ENCODE measurements around the gene SLC7A7. TPM values are rescaled to one million over a fixed set of nuclear protein-coding genes. Genes with fewer than 3 reads are reported as not detected.

The SLC7A7 gene
- total RNA-seq, 1 experiment from 2014 or later: 443 TPM

- H3K9me3 ChIP-seq: no peaks in the 10 kb centered on the region
- BruUV-seq (replicated peaks): no TSS peak
- no peaks in the 10 kb centered on the region for H3K27me3 Mint-ChIP-seq (ENCODE audit: insufficient read depth, unreplicated experiment)
- peaks cover 100% of the 10 kb centered on the region for H3K36me3 Mint-ChIP-seq (ENCODE audit: insufficient read depth, unreplicated experiment)
- intact Hi-C loops (cut with micrococcal nuclease; ENCODE audit: unreplicated experiment): no loop called here
- ChIA-PET CTCF (no interaction called here), POLR2A (interaction anchor here (0.9 kb wide), 1 partner anchor 47 kb away, joined by 3 read pairs; no protein-coding TSS in a partner anchor)
- no peak overlapping the region for H3K4me3 ChIP-seq (ENCODE audit: low read depth, low read length)
- no peaks in the 10 kb centered on the region for H3K27me3 ChIP-seq (replicated peaks; ENCODE audit: control insufficient read depth, insufficient read depth, low read length)
- H3K9me3 Mint-ChIP-seq (ENCODE audit: unreplicated experiment): no peaks in the 10 kb centered on the region
- DNase-seq: no peak
- no peak overlapping the region for H3K4me3 Mint-ChIP-seq (ENCODE audit: unreplicated experiment)
- H3K27ac Mint-ChIP-seq (ENCODE audit: unreplicated experiment): peak overlapping the region; percentile 22
- no peak for TF ChIP-seq CTCF (IDR thresholded peaks at IDR 0.05; ENCODE audit: insufficient read depth in 1 of 2, low read depth in 1 of 2, low read length in 1 of 2, severe bottlenecking in 1 of 2, unreplicated experiment in 1 of 2)
- peaks cover 12% of the 10 kb centered on the region for H3K36me3 ChIP-seq (ENCODE audit: control insufficient read depth, insufficient read depth, low read length)
- no peaks in the 10 kb centered on the region for H3K4me1 ChIP-seq
- peaks cover 14% of the 10 kb centered on the region for H3K4me1 Mint-ChIP-seq (ENCODE audit: low read depth, unreplicated experiment)
Observed at GRCh38 chr14:22774011-22774706, 41.1 kb downstream of the SLC7A7 start.

GRCh38 chr14:22773162-22774010, 41.8 kb downstream of the SLC7A7 start:
- Mint-ChIP-seq H3K36me3 (ENCODE audit: insufficient read depth, unreplicated experiment) (peaks cover 100% of the 10 kb centered on the region), H3K4me1 (ENCODE audit: low read depth, unreplicated experiment) (peaks cover 22% of the 10 kb centered on the region), H3K9me3 (ENCODE audit: unreplicated experiment) (no peaks in the 10 kb centered on the region), H3K4me3 (ENCODE audit: unreplicated experiment) (no peak overlapping the region), H3K27me3 (ENCODE audit: insufficient read depth, unreplicated experiment) (no peaks in the 10 kb centered on the region), H3K27ac (ENCODE audit: unreplicated experiment) (no peak overlapping the region)
- no peak for DNase-seq
- intact Hi-C loops (cut with micrococcal nuclease; ENCODE audit: unreplicated experiment): no loop called here
- Histone ChIP-seq H3K27me3 (replicated peaks; ENCODE audit: control insufficient read depth, insufficient read depth, low read length) (no peaks in the 10 kb centered on the region), H3K4me1 (no peaks in the 10 kb centered on the region), H3K9me3 (no peaks in the 10 kb centered on the region), H3K4me3 (ENCODE audit: low read depth, low read length) (no peak overlapping the region), H3K36me3 (ENCODE audit: control insufficient read depth, insufficient read depth, low read length) (peaks cover 11% of the 10 kb centered on the region)
- ChIA-PET CTCF (no interaction called here), POLR2A (interaction anchor here (0.9 kb wide), 1 partner anchor 48 kb away, joined by 3 read pairs; no protein-coding TSS in a partner anchor)
- TF ChIP-seq CTCF (IDR thresholded peaks at IDR 0.05; ENCODE audit: insufficient read depth in 1 of 2, low read depth in 1 of 2, low read length in 1 of 2, severe bottlenecking in 1 of 2, unreplicated experiment in 1 of 2): no peak
- BruUV-seq (replicated peaks): TSS peak; percentile 96

- Histone ChIP-seq H3K9me3 (no peaks in the 10 kb centered on the region), H3K36me3 (ENCODE audit: control insufficient read depth, insufficient read depth, low read length) (peaks cover 11% of the 10 kb centered on the region), H3K4me3 (ENCODE audit: low read depth, low read length) (no peak overlapping the region), H3K27me3 (replicated peaks; ENCODE audit: control insufficient read depth, insufficient read depth, low read length) (no peaks in the 10 kb centered on the region), H3K4me1 (no peaks in the 10 kb centered on the region)
- H3K27me3 Mint-ChIP-seq (ENCODE audit: insufficient read depth, unreplicated experiment): no peaks in the 10 kb centered on the region
- H3K4me1 Mint-ChIP-seq (ENCODE audit: low read depth, unreplicated experiment): peaks cover 29% of the 10 kb centered on the region
- no peak overlapping the region for H3K27ac Mint-ChIP-seq (ENCODE audit: unreplicated experiment)
- H3K4me3 Mint-ChIP-seq (ENCODE audit: unreplicated experiment): no peak overlapping the region
- peaks cover 100% of the 10 kb centered on the region for H3K36me3 Mint-ChIP-seq (ENCODE audit: insufficient read depth, unreplicated experiment)
- ChIA-PET CTCF (no interaction called here), POLR2A (no interaction called here)
- no peak for DNase-seq
- BruUV-seq (replicated peaks): no TSS peak
- no peak for TF ChIP-seq CTCF (IDR thresholded peaks at IDR 0.05; ENCODE audit: insufficient read depth in 1 of 2, low read depth in 1 of 2, low read length in 1 of 2, severe bottlenecking in 1 of 2, unreplicated experiment in 1 of 2)
- intact Hi-C loops (cut with micrococcal nuclease; ENCODE audit: unreplicated experiment): no loop called here
- H3K9me3 Mint-ChIP-seq (ENCODE audit: unreplicated experiment): no peaks in the 10 kb centered on the region
Observed at GRCh38 chr14:22772725-22773124, 42.5 kb downstream of the SLC7A7 start.

Data from Caco-2 (cell line).